ENCODE results near the gene ART3. TPM values are rescaled to one million over a fixed set of nuclear protein-coding genes. Genes with fewer than 3 reads are reported as not detected.

Gene ART3
- total RNA-seq, 1 experiment from 2014 or later: not detected

DNA sequence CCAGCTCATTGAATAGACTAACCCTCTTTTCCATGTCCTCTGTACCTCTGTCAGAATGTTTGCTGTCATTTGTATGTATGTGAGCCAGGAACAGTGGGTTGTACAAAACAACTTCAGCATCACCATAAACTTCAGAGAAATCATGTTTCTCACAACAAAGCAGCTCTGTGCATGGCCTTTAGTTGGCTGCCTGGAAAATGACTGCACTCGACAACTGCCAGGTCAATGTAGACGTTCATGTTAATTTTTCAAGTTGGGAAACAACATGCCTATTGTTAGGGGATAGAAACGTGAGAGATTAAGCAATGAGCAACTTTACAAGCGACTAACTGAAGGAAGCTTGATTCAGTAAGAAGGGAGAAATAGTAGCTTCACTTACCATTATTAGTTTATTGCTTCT, 20.8 kb upstream of the ART3 start:
- H3K9me3 Mint-ChIP-seq (ENCODE audit: unreplicated experiment): no peaks in the 10 kb centered on the region
- no peak overlapping the region for H3K27ac Mint-ChIP-seq (ENCODE audit: low read depth, unreplicated experiment)
- intact Hi-C loops (cut with micrococcal nuclease): no loop called here
- peaks cover 8% of the 10 kb centered on the region for H3K4me1 Mint-ChIP-seq (ENCODE audit: insufficient read depth, unreplicated experiment)
- no TSS peak for BruUV-seq (replicated peaks)
- no peaks in the 10 kb centered on the region for H3K27me3 Mint-ChIP-seq (ENCODE audit: insufficient read depth, unreplicated experiment)
- H3K4me3 Mint-ChIP-seq (ENCODE audit: unreplicated experiment): no peak overlapping the region
- DNase-seq (ENCODE audit: unreplicated experiment): peak; percentile 28
- H3K36me3 Mint-ChIP-seq (ENCODE audit: insufficient read depth, unreplicated experiment): no peaks in the 10 kb centered on the region
- TF ChIP-seq CTCF (IDR thresholded peaks at IDR 0.05; ENCODE audit: unreplicated experiment): no peak
- ChIA-PET CTCF (interaction anchor here (0.7 to 2.5 kb wide), 6 partner anchors 14 to 95 kb away, joined by 3 to 18 read pairs (median 4); partner anchors contain the start of gene NUP54), POLR2A (interaction anchor here (0.7 to 2.7 kb wide), 5 partner anchors 15 to 352 kb away, joined by 3 to 6 read pairs (median 3); partner anchors contain the start of genes CXCL11 and SDAD1)

GRCh38 chr4:76055016-76055415, 19.5 kb upstream of the ART3 start:
- no peak overlapping the region for H3K4me3 Mint-ChIP-seq (ENCODE audit: unreplicated experiment)
- H3K9me3 Mint-ChIP-seq (ENCODE audit: unreplicated experiment): no peaks in the 10 kb centered on the region
- CTCF ChIA-PET: interaction anchor here (2.4 to 2.5 kb wide), 2 partner anchors 29 to 59 kb away, joined by 6 to 18 read pairs; no protein-coding TSS in a partner anchor
- no TSS peak for BruUV-seq (replicated peaks)
- peaks cover 21% of the 10 kb centered on the region for H3K4me1 Mint-ChIP-seq (ENCODE audit: insufficient read depth, unreplicated experiment)
- no peak overlapping the region for H3K27ac Mint-ChIP-seq (ENCODE audit: low read depth, unreplicated experiment)
- no peak for DNase-seq (ENCODE audit: unreplicated experiment)
- intact Hi-C loops (cut with micrococcal nuclease): no loop called here
- no peak for TF ChIP-seq CTCF (IDR thresholded peaks at IDR 0.05; ENCODE audit: unreplicated experiment)
- H3K27me3 Mint-ChIP-seq (ENCODE audit: insufficient read depth, unreplicated experiment): no peaks in the 10 kb centered on the region
- POLR2A ChIA-PET: interaction anchor here (1.1 to 2.7 kb wide), 2 partner anchors 19 to 56 kb away, joined by 3 to 6 read pairs; partner anchors contain the start of gene CXCL11
- H3K36me3 Mint-ChIP-seq (ENCODE audit: insufficient read depth, unreplicated experiment): no peaks in the 10 kb centered on the region

GRCh38 chr4:76055421-76055820, 19.1 kb upstream of the ART3 start:
- no TSS peak for BruUV-seq (replicated peaks)
- DNase-seq (ENCODE audit: unreplicated experiment): no peak
- ChIA-PET POLR2A (no interaction called here), CTCF (interaction anchor here (1.0 kb wide), 1 partner anchor 12 kb away, joined by 4 read pairs; no protein-coding TSS in a partner anchor)
- TF ChIP-seq CTCF (IDR thresholded peaks at IDR 0.05; ENCODE audit: unreplicated experiment): no peak
- no peaks in the 10 kb centered on the region for H3K27me3 Mint-ChIP-seq (ENCODE audit: insufficient read depth, unreplicated experiment)
- H3K36me3 Mint-ChIP-seq (ENCODE audit: insufficient read depth, unreplicated experiment): peaks cover 1% of the 10 kb centered on the region
- intact Hi-C loops (cut with micrococcal nuclease): no loop called here
- no peak overlapping the region for H3K27ac Mint-ChIP-seq (ENCODE audit: low read depth, unreplicated experiment)
- no peaks in the 10 kb centered on the region for H3K9me3 Mint-ChIP-seq (ENCODE audit: unreplicated experiment)
- peaks cover 25% of the 10 kb centered on the region for H3K4me1 Mint-ChIP-seq (ENCODE audit: insufficient read depth, unreplicated experiment)
- no peak overlapping the region for H3K4me3 Mint-ChIP-seq (ENCODE audit: unreplicated experiment)

GRCh38 chr4:76058302-76058701, 16.2 kb upstream of the ART3 start:
- Mint-ChIP-seq H3K36me3 (ENCODE audit: insufficient read depth, unreplicated experiment) (peaks cover 4% of the 10 kb centered on the region), H3K9me3 (ENCODE audit: unreplicated experiment) (no peaks in the 10 kb centered on the region), H3K27ac (ENCODE audit: low read depth, unreplicated experiment) (no peak overlapping the region), H3K4me3 (ENCODE audit: unreplicated experiment) (no peak overlapping the region), H3K4me1 (ENCODE audit: insufficient read depth, unreplicated experiment) (peaks cover 26% of the 10 kb centered on the region), H3K27me3 (ENCODE audit: insufficient read depth, unreplicated experiment) (no peaks in the 10 kb centered on the region)
- DNase-seq (ENCODE audit: unreplicated experiment): no peak
- no TSS peak for BruUV-seq (replicated peaks)
- ChIA-PET POLR2A (interaction anchor here (0.6 to 1.2 kb wide), 6 partner anchors 22 to 141 kb away, joined by 3 to 6 read pairs (median 4); no protein-coding TSS in a partner anchor), CTCF (interaction anchor here (0.6 to 2.1 kb wide), 5 partner anchors 32 to 532 kb away, joined by 3 to 30 read pairs (median 3); no protein-coding TSS in a partner anchor)
- no peak for TF ChIP-seq CTCF (IDR thresholded peaks at IDR 0.05; ENCODE audit: unreplicated experiment)
- intact Hi-C loops (cut with micrococcal nuclease): no loop called here

Measured in MCF 10A (cell line).